ENCODE measurements around the gene APOBEC4. TPM values are rescaled to one million over a fixed set of nuclear protein-coding genes. Genes with fewer than 3 reads are reported as not detected.

The APOBEC4 gene
- polyA plus RNA-seq, 1 experiment, result not detected

- no peak for TF ChIP-seq CTCF (IDR thresholded peaks at IDR 0.05; ENCODE audit: low read depth, low read length)
- H3K9me3 ChIP-seq (ENCODE audit: control insufficient read depth, insufficient read depth, low read length), result no peaks in the 10 kb centered on the region
- CTCF ChIA-PET, result no interaction called here
- H3K27me3 ChIP-seq (ENCODE audit: control insufficient read depth, insufficient read depth, low read length), result no peaks in the 10 kb centered on the region
- no peak overlapping the region for H3K4me3 ChIP-seq (ENCODE audit: low read depth, low read length)
- no peak for DNase-seq (ENCODE audit: low read depth, low spot score)
- POLR2A ChIA-PET, result no interaction called here
- H3K27ac ChIP-seq (ENCODE audit: low read depth, low read length), result no peak overlapping the region
Measured at GRCh38 chr1:183689762-183690204, 36.7 kb upstream of the APOBEC4 start.

GRCh38 chr1:183688341-183689060 lies 35.4 kb upstream of the APOBEC4 start:
- ChIA-PET CTCF (no interaction called here), POLR2A (no interaction called here)
- no peak for DNase-seq (ENCODE audit: low read depth, low spot score)
- Histone ChIP-seq H3K4me3 (ENCODE audit: low read depth, low read length) (no peak overlapping the region), H3K9me3 (ENCODE audit: control insufficient read depth, insufficient read depth, low read length) (no peaks in the 10 kb centered on the region), H3K27me3 (ENCODE audit: control insufficient read depth, insufficient read depth, low read length) (no peaks in the 10 kb centered on the region), H3K27ac (ENCODE audit: low read depth, low read length) (no peak overlapping the region)
- TF ChIP-seq CTCF (IDR thresholded peaks at IDR 0.05; ENCODE audit: low read depth, low read length), result no peak

- Histone ChIP-seq H3K4me3 (ENCODE audit: low read depth, low read length) (no peak overlapping the region), H3K27me3 (ENCODE audit: control insufficient read depth, insufficient read depth, low read length) (no peaks in the 10 kb centered on the region), H3K9me3 (ENCODE audit: control insufficient read depth, insufficient read depth, low read length) (no peaks in the 10 kb centered on the region), H3K27ac (ENCODE audit: low read depth, low read length) (no peak overlapping the region)
- POLR2A ChIA-PET, result no interaction called here
- TF ChIP-seq CTCF (IDR thresholded peaks at IDR 0.05; ENCODE audit: low read depth, low read length), result no peak
- CTCF ChIA-PET, result interaction anchor here (4.5 kb wide), 1 partner anchor 34 kb away, joined by 126 read pairs; the partner anchor contains the start of gene APOBEC4
- no peak for DNase-seq (ENCODE audit: low read depth, low spot score)
Measured at GRCh38 chr1:183687546-183688304, 34.6 kb upstream of the APOBEC4 start.

GRCh38 chr1:183686229-183686628 lies 33.1 kb upstream of the APOBEC4 start:
- no peak for DNase-seq (ENCODE audit: low read depth, low spot score)
- CTCF ChIA-PET, result interaction anchor here (0.5 to 4.5 kb wide), 10 partner anchors 9 to 405 kb away, joined by 3 to 126 read pairs (median 20); partner anchors contain the start of gene APOBEC4
- no peak overlapping the region for H3K4me3 ChIP-seq (ENCODE audit: low read depth, low read length)
- no peaks in the 10 kb centered on the region for H3K9me3 ChIP-seq (ENCODE audit: control insufficient read depth, insufficient read depth, low read length)
- TF ChIP-seq CTCF (IDR thresholded peaks at IDR 0.05; ENCODE audit: low read depth, low read length), result no peak
- POLR2A ChIA-PET, result no interaction called here
- H3K27me3 ChIP-seq (ENCODE audit: control insufficient read depth, insufficient read depth, low read length), result no peaks in the 10 kb centered on the region
- H3K27ac ChIP-seq (ENCODE audit: low read depth, low read length), result no peak overlapping the region
